CD4-positive, alpha-beta T cell (primary cell): Measurements from ENCODE around the gene DDX3X. TPM values are rescaled to one million over a fixed set of nuclear protein-coding genes. Genes with fewer than 3 reads are reported as not detected.

Source experiments
- ATAC-seq: fragments of 200-7000 bp; cut with Tn5 transposase; one replicate; pipeline ENCODE4 v1.10.0; 2022; ENCODE audit warnings: mild to moderate bottlenecking; ENCODE audit not compliant: poor library complexity
- CTCF ChIA-PET: fragments of 350-600 bp; sonication (Branson Sonifier 250); formaldehyde crosslinking; loops from one replicate; lab custom pipeline; 2021; ENCODE audit warnings: antibody characterized with exemption, inconsistent platforms; lab: Charles Lee
- POLR2A ChIA-PET: fragments of 350-600 bp; sonication (Branson Sonifier 250); formaldehyde crosslinking; loops from one replicate; lab custom pipeline; 2021; ENCODE audit warnings: antibody characterized with exemption, inconsistent platforms; lab: Charles Lee
- DNase-seq, 14 experiments: peaks; one replicate each; pipeline ENCODE4 v3.0.0-alpha.2; 2013 to 2020; ENCODE audit warnings: mixed read lengths in 2 of 14
- H3K27ac ChIP-seq, 2 donors: one replicate each; pipeline versions ENCODE4 v1.5.1 to v1.7.0; 2013; ENCODE audit warnings: low read length in 2 of 2, low read depth in 1 of 2, mild to moderate bottlenecking in 1 of 2
- H3K27me3 ChIP-seq, 2 experiments: 1 replicate in 1 of 2; 2 replicates in 1 of 2; pipeline versions ENCODE4 v1.6.1 to v1.7.0; 2013; ENCODE audit warnings: low read length in 2 of 2, control low read depth in 1 of 2, mild to moderate bottlenecking in 1 of 2, moderate library complexity in 1 of 2; ENCODE audit not compliant: insufficient read depth in 2 of 2, control insufficient read depth in 1 of 2
- H3K36me3 ChIP-seq: one replicate; pipeline ENCODE4 v1.6.1; 2013; ENCODE audit warnings: low read length, control low read depth; ENCODE audit not compliant: insufficient read depth
- H3K4me1 ChIP-seq: one replicate; pipeline ENCODE4 v1.6.1; 2013; ENCODE audit warnings: low read length, control low read depth; ENCODE audit not compliant: insufficient read depth
- H3K4me3 ChIP-seq: one replicate; pipeline ENCODE4 v1.5.1; 2013; ENCODE audit warnings: mild to moderate bottlenecking, low read length, moderate library complexity
- H3K9me3 ChIP-seq, 2 experiments: 1 replicate in 1 of 2; 2 replicates in 1 of 2; pipeline versions ENCODE4 v1.6.1 to v1.7.0; 2013; ENCODE audit warnings: low read length in 2 of 2, mild to moderate bottlenecking in 2 of 2, control low read depth in 1 of 2, moderate library complexity in 1 of 2; ENCODE audit not compliant: control insufficient read depth in 1 of 2, insufficient read depth in 1 of 2
- H3K27ac Mint-ChIP-seq: one replicate; pipeline ENCODE4 v1.8.0; 2020; ENCODE audit warnings: mixed read lengths
- H3K27me3 Mint-ChIP-seq: one replicate; pipeline ENCODE4 v1.8.0; 2021; ENCODE audit warnings: mixed read lengths
- H3K36me3 Mint-ChIP-seq: one replicate; pipeline ENCODE4 v1.8.0; 2021; ENCODE audit warnings: low read depth, mixed read lengths
- H3K4me1 Mint-ChIP-seq: one replicate; pipeline ENCODE4 v1.8.0; 2021; ENCODE audit warnings: low read depth, mixed read lengths
- H3K4me3 Mint-ChIP-seq: one replicate; pipeline ENCODE4 v1.8.0; 2020; ENCODE audit warnings: mild to moderate bottlenecking, mixed read lengths
- H3K9me3 Mint-ChIP-seq: one replicate; pipeline ENCODE4 v1.8.0; 2020; ENCODE audit warnings: mixed read lengths
- CTCF ChIP-seq: fragments of 200-600 bp; IDR thresholded peaks from one replicate; pipeline ENCODE4 v1.8.0; 2022; ENCODE audit warnings: antibody characterized with exemption, mild to moderate bottlenecking
- intact Hi-C, 2 experiments: fragments of 100-400 bp; cut with DNase I in 1 of 2; cut with micrococcal nuclease in 1 of 2; formaldehyde crosslinking; loops; one replicate each; pipeline versions ENCODE4 v1.15.1 to v1.9.0; 2023 to 2025; cut with DNase I, micrococcal nuclease
- total RNA-seq, 174 experiments: library from RNA in 2 of 174; stranded (reverse) in 2 of 174; gene quantifications; one replicate each; pipeline ENCODE4 v1.2.3 and lab custom pipeline; 2021 to 2026

Gene DDX3X
- total RNA-seq, 2 experiments from 2014 or later: 610 to 653 TPM

- H3K4me3 ChIP-seq: no peak overlapping the region
- H3K27ac ChIP-seq: no peak overlapping the region
- no peak overlapping the region for H3K27ac Mint-ChIP-seq
- no peak for ATAC-seq
- no peaks in the 10 kb centered on the region for H3K4me1 ChIP-seq
- H3K27me3 ChIP-seq: no peaks in the 10 kb centered on the region
- no peaks in the 10 kb centered on the region for H3K9me3 Mint-ChIP-seq
- no peak for TF ChIP-seq CTCF
- H3K36me3 ChIP-seq: no peaks in the 10 kb centered on the region
- H3K4me1 Mint-ChIP-seq: no peaks in the 10 kb centered on the region
- no peaks in the 10 kb centered on the region for H3K9me3 ChIP-seq
- ChIA-PET POLR2A (no interaction called here), CTCF (no interaction called here)
- intact Hi-C loops: no loop called here
- H3K36me3 Mint-ChIP-seq: no peaks in the 10 kb centered on the region
- no peaks in the 10 kb centered on the region for H3K27me3 Mint-ChIP-seq
- no peak overlapping the region for H3K4me3 Mint-ChIP-seq
- no peak for DNase-seq
Observed at GRCh38 chrX:41373989-41374606, 40.1 kb downstream of the DDX3X start.

GRCh38 chrX:41377624-41378023 lies 43.7 kb downstream of the DDX3X start:
- Histone ChIP-seq H3K27me3 (no peaks in the 10 kb centered on the region), H3K36me3 (no peaks in the 10 kb centered on the region), H3K9me3 (no peaks in the 10 kb centered on the region), H3K4me3 (no peak overlapping the region), H3K27ac (no peak overlapping the region), H3K4me1 (peaks cover 3% of the 10 kb centered on the region)
- no peak for TF ChIP-seq CTCF
- POLR2A ChIA-PET: no interaction called here
- intact Hi-C loops: no loop called here
- CTCF ChIA-PET: no interaction called here
- H3K4me3 Mint-ChIP-seq: no peak overlapping the region
- no peaks in the 10 kb centered on the region for H3K27me3 Mint-ChIP-seq
- H3K9me3 Mint-ChIP-seq: no peaks in the 10 kb centered on the region
- no peak overlapping the region for H3K27ac Mint-ChIP-seq
- ATAC-seq (no peak), DNase-seq (no peak)
- peaks cover under 1% of the 10 kb centered on the region for H3K4me1 Mint-ChIP-seq
- no peaks in the 10 kb centered on the region for H3K36me3 Mint-ChIP-seq

GRCh38 chrX:41381685-41382084 lies 47.7 kb downstream of the DDX3X start:
- Histone ChIP-seq H3K36me3 (no peaks in the 10 kb centered on the region), H3K4me1 (peaks cover 19% of the 10 kb centered on the region), H3K4me3 (no peak overlapping the region), H3K27ac (no peak overlapping the region), H3K27me3 (no peaks in the 10 kb centered on the region), H3K9me3 (no peaks in the 10 kb centered on the region)
- ATAC-seq: no peak
- Mint-ChIP-seq H3K9me3 (no peaks in the 10 kb centered on the region), H3K27me3 (no peaks in the 10 kb centered on the region), H3K36me3 (no peaks in the 10 kb centered on the region), H3K4me3 (no peak overlapping the region), H3K4me1 (peaks cover 17% of the 10 kb centered on the region), H3K27ac (no peak overlapping the region)
- intact Hi-C loops: loop anchor here in 1 of 2 experiments (5.0 kb wide), 2 partner anchors 49 to 61 kb away; partner anchors contain the start of gene DDX3X
- DNase-seq: peak in 2 of 14 experiments; percentile 29 to 48
- TF ChIP-seq CTCF: no peak
- CTCF ChIA-PET: no interaction called here
- POLR2A ChIA-PET: no interaction called here
